Breast epithelium (tissue), 4 donors: ENCODE results near the gene SAFB. TPM values are rescaled to one million over a fixed set of nuclear protein-coding genes. Genes with fewer than 3 reads are reported as not detected.

Experiments
- DNase-seq, 2 donors: peaks; one replicate each; pipeline ENCODE4 v3.0.0-alpha.2; 2019; ENCODE audit warnings: low spot score in 2 of 2
- H3K27ac ChIP-seq, 2 donors: fragments of 200-600 bp; sonication (generic) in 1 of 2; one replicate each; pipeline ENCODE4 v1.5.1; 2016 to 2019; ENCODE audit warnings: mild to moderate bottlenecking in 1 of 2
- H3K27me3 ChIP-seq, 2 donors: fragments of 200-600 bp; sonication (generic) in 1 of 2; one replicate each; pipeline versions ENCODE4 v1.5.1 to v1.6.0; 2017 to 2019; ENCODE audit warnings: control low read depth in 1 of 2, mild to moderate bottlenecking in 1 of 2
- H3K36me3 ChIP-seq: fragments of 200-600 bp; one replicate; pipeline ENCODE4 v1.5.1; 2019
- H3K4me1 ChIP-seq, 2 donors: fragments of 200-600 bp; sonication (generic); one replicate each; pipeline ENCODE4 v1.5.1; 2016 to 2019; ENCODE audit warnings: control low read depth in 1 of 2
- H3K4me3 ChIP-seq, 3 donors: fragments of 200-600 bp; sonication (generic); 1 replicate in 2 of 3; 2 replicates in 1 of 3; pipeline ENCODE4 v1.5.1; 2016 to 2019; ENCODE audit warnings: mild to moderate bottlenecking in 3 of 3, moderate library complexity in 2 of 3
- H3K9me3 ChIP-seq, 2 donors: fragments of 200-600 bp; sonication (generic) in 1 of 2; one replicate each; pipeline ENCODE4 v1.5.1; 2016 to 2019; ENCODE audit warnings: control low read depth in 1 of 2
- POLR2A ChIP-seq: fragments of 450-650 bp; IDR thresholded peaks from one replicate; pipeline ENCODE4 v1.6.1; 2016; ENCODE audit warnings: antibody characterized with exemption, mild to moderate bottlenecking, moderate library complexity
- POLR2AphosphoS5 ChIP-seq, 3 donors: sonication (generic); formaldehyde crosslinking; IDR thresholded peaks; one replicate each; pipeline ENCODE4 v1.6.1; 2017; ENCODE audit warnings: antibody characterized with exemption in 3 of 3
- intact Hi-C: fragments of 100-400 bp; cut with DNase I; formaldehyde crosslinking; loops from one replicate; pipeline ENCODE4 v1.15.1; 2023; ENCODE audit warnings: low total_unique reads
- total RNA-seq, 3 donors: library from RNA; depleted of rRNA; stranded (reverse); fragments of >200 nt; gene quantifications; one replicate each; pipeline ENCODE4 v1.1.0, GENCODE V29; 2016
- TF ChIP-seq, protein P1 (sequence below), 3 donors: fragments of 450-650 bp; IDR thresholded peaks; one replicate each; pipeline ENCODE4 v1.5.1; 2016 to 2017; ENCODE audit warnings: antibody characterized with exemption in 3 of 3, mild to moderate bottlenecking in 3 of 3, moderate library complexity in 3 of 3

Gene SAFB
- total RNA-seq, 3 donors from 2014 or later, result 64.2 to 112 (median 111) TPM

DNA sequence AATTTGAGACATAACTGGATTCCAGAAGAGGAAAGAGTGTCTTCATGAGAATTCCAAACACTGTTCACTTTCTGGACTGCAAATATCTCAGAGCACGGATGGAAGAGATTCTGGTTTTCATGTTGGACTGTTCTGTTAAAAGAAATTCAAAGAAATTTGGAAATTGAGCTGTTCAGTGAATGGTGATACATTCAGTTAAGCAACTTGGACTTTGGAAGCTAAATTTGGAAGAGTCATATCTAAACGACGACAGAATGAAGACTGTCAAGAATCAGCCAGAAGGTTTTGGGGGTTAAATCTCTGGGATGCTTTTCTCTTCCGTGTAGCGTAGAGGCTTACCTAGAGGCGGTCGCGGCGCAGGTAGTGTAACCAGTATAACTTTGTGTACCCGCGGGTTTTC is 25.6 kb downstream of the SAFB start:
- no peak overlapping the region for H3K4me3 ChIP-seq

DNA sequence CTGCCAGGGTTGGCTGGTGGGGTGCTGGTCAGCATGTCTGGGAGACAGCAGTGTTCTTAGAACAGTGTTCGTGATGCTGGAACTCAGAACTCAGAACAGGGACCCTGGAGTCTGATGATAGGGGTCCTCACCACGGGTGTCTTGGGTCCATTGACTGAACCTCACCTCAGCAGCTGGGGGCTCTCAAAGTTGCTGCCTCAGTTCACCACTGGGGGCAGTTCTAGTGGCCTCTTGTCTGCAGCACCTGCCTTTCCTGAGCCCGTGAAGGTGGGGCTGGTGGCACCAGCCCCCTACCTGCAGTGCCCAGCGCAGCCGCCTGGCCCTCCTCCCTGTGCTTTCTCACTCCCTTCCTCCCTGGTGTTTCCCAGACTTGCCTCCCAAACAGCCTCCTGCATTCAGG is 28.5 kb downstream of the SAFB start:
- TF ChIP-seq, protein P1, sequence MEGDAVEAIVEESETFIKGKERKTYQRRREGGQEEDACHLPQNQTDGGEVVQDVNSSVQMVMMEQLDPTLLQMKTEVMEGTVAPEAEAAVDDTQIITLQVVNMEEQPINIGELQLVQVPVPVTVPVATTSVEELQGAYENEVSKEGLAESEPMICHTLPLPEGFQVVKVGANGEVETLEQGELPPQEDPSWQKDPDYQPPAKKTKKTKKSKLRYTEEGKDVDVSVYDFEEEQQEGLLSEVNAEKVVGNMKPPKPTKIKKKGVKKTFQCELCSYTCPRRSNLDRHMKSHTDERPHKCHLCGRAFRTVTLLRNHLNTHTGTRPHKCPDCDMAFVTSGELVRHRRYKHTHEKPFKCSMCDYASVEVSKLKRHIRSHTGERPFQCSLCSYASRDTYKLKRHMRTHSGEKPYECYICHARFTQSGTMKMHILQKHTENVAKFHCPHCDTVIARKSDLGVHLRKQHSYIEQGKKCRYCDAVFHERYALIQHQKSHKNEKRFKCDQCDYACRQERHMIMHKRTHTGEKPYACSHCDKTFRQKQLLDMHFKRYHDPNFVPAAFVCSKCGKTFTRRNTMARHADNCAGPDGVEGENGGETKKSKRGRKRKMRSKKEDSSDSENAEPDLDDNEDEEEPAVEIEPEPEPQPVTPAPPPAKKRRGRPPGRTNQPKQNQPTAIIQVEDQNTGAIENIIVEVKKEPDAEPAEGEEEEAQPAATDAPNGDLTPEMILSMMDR (IDR thresholded peaks at IDR 0.05), result no peak
- TF ChIP-seq POLR2A (no peak), POLR2AphosphoS5 (IDR thresholded peaks at IDR 0.05) (no peak)
- H3K4me3 ChIP-seq, result no peak overlapping the region
- no peak overlapping the region for H3K27ac ChIP-seq
- H3K27me3 ChIP-seq, result no peaks in the 10 kb centered on the region
- no peak for DNase-seq
- intact Hi-C loops, result loop anchor here (1.0 kb wide), 1 partner anchor 24 kb away; no protein-coding TSS in a partner anchor
- H3K4me1 ChIP-seq, result no peaks in the 10 kb centered on the region
- H3K36me3 ChIP-seq, result peaks cover 5% of the 10 kb centered on the region
- H3K9me3 ChIP-seq, result no peaks in the 10 kb centered on the region

More for the DNA sequence above, 25.6 kb downstream of the SAFB start:
- Histone ChIP-seq H3K27ac (no peak overlapping the region), H3K27me3 (no peaks in the 10 kb centered on the region), H3K36me3 (no peaks in the 10 kb centered on the region), H3K9me3 (no peaks in the 10 kb centered on the region), H3K4me1 (no peaks in the 10 kb centered on the region)
- no peak for DNase-seq
- no peak for TF ChIP-seq POLR2A
- TF ChIP-seq, protein P1 (IDR thresholded peaks at IDR 0.05), result no peak
- TF ChIP-seq POLR2AphosphoS5 (IDR thresholded peaks at IDR 0.05), result no peak
- intact Hi-C loops, result no loop called here

DNA sequence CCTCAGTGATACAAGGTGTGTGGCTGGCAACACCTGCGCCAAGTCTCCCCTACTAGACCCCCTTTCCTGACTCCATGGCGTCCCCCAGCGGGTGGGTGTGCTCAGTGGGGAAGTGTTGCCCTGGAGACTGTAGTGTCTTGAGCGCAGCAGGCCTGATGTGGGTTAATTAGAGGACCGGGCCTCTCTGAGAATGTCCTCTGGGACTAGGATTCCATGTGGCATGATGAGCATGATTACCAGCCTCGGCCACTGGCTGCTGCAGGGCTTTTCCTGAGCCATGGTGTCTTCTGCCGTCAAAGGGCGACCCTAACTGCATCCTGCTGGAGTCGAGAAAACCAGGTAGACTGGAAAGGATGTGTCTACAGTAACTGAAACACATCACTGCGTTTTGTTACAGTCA is 29.4 kb downstream of the SAFB start:
- TF ChIP-seq, protein P1 (IDR thresholded peaks at IDR 0.05), result no peak
- TF ChIP-seq POLR2AphosphoS5 (IDR thresholded peaks at IDR 0.05) (no peak), POLR2A (no peak)
- DNase-seq, result no peak
- Histone ChIP-seq H3K36me3 (peaks cover 8% of the 10 kb centered on the region), H3K9me3 (no peaks in the 10 kb centered on the region), H3K27me3 (no peaks in the 10 kb centered on the region), H3K27ac (no peak overlapping the region), H3K4me1 (no peaks in the 10 kb centered on the region), H3K4me3 (no peak overlapping the region)
- intact Hi-C loops, result no loop called here

DNA sequence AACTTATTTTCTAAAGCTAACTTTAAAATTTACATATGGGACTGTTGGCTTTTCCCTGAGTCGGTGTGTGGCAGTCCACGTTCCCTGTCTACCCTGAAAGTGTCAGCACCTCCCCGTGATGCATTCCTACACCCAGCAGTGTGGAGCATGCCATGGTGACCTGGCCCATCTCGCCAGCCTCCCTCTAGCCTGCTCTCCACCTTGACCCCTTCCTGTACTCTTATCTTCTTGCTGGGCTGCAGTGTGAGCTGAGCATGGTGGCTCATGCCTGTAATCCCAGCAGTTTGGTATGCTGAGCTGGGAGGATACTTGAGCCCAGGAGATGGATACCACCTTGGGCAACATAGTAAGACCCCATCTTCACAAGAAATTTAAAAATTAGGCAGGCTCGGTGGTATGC is 32.0 kb downstream of the SAFB start:
- no peak for TF ChIP-seq POLR2A
- TF ChIP-seq POLR2AphosphoS5 (IDR thresholded peaks at IDR 0.05), result no peak
- TF ChIP-seq, protein P1 (IDR thresholded peaks at IDR 0.05), result no peak
- no peaks in the 10 kb centered on the region for H3K9me3 ChIP-seq
- intact Hi-C loops, result no loop called here
- peaks cover 9% of the 10 kb centered on the region for H3K36me3 ChIP-seq
- H3K4me3 ChIP-seq, result no peak overlapping the region
- H3K4me1 ChIP-seq, result no peaks in the 10 kb centered on the region
- no peak overlapping the region for H3K27ac ChIP-seq
- no peak for DNase-seq
- H3K27me3 ChIP-seq, result no peaks in the 10 kb centered on the region

DNA sequence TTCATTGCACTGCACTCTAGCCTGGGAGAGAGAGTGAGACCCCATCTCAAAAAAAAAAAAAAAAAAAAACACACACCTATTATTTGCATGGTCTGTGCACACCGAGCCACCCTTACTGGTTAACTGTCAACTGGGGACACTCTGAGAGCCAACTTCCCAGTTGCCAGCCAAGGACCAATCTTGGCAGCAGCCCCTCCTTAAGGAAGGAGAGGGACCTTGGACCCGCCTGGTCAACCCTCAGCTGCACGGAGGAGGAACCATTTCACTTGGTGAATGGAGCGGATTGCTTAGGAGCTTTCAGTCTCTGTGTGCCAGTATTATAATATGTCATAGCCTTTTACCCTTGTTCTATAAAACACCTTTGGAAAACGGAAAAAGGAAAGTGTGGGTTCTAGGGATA is 32.5 kb downstream of the SAFB start:
- H3K36me3 ChIP-seq, result peaks cover 9% of the 10 kb centered on the region
- DNase-seq, result no peak
- no peaks in the 10 kb centered on the region for H3K4me1 ChIP-seq
- TF ChIP-seq POLR2AphosphoS5 (IDR thresholded peaks at IDR 0.05), result no peak
- TF ChIP-seq POLR2A, result no peak
- TF ChIP-seq, protein P1 (IDR thresholded peaks at IDR 0.05), result no peak
- no peaks in the 10 kb centered on the region for H3K27me3 ChIP-seq
- H3K9me3 ChIP-seq, result no peaks in the 10 kb centered on the region
- no peak overlapping the region for H3K27ac ChIP-seq
- no peak overlapping the region for H3K4me3 ChIP-seq
- intact Hi-C loops, result no loop called here
